SK-N-MC (cell line): Measurements from ENCODE around the gene WDR17.

Experiments used
- EZH2 ChIP-seq: fragments of 200-600 bp; sonication (generic); IDR thresholded peaks from one replicate; pipeline ENCODE4 v1.6.1; 2017; ENCODE audit warnings: antibody characterized with exemption
- POLR2AphosphoS5 ChIP-seq: IDR thresholded peaks from 2 replicates; pipeline ENCODE4 v1.6.1; 2012; ENCODE audit warnings: mild to moderate bottlenecking, low read depth, low read length, borderline replicate concordance

- TF ChIP-seq POLR2AphosphoS5 (no peak), EZH2 (no peak)
Measured at GRCh38 chr4:176077561-176077960, 11.9 kb downstream of the WDR17 start.
